Epithelial cell of proximal tubule (primary cell): ENCODE results near the gene PTPN7. TPM values are rescaled to one million over a fixed set of nuclear protein-coding genes. Genes with fewer than 3 reads are reported as not detected.

Experiments
- DNase-seq: peaks from one replicate; pipeline ENCODE4 v3.0.0-alpha.2; 2011; ENCODE audit warnings: low read depth
- H3K4me3 ChIP-seq: 2 replicates; pipeline ENCODE4 v1.5.1; 2011; ENCODE audit warnings: low read depth, mild to moderate bottlenecking, low read length
- CTCF ChIP-seq: conservative IDR thresholded peaks from 2 replicates; pipeline ENCODE4 v1.5.1; 2012; ENCODE audit warnings: low read depth, mild to moderate bottlenecking, low read length
- total RNA-seq: library from RNA; depleted of rRNA; stranded (reverse); fragments of >200 nt; gene quantifications from 2 replicates; pipeline ENCODE4 v1.2.3, GENCODE V29; 2015

The PTPN7 gene
- total RNA-seq, 1 donor from 2014 or later = 0.06 TPM

- TF ChIP-seq CTCF = no peak
- no peak for DNase-seq
- no peak overlapping the region for H3K4me3 ChIP-seq
These were observed 26.9 kb downstream of the PTPN7 start for GRCh38 chr1:202133496-202133895.

GRCh38 chr1:202133001-202133400 is 27.4 kb downstream of the PTPN7 start:
- no peak for TF ChIP-seq CTCF
- H3K4me3 ChIP-seq = no peak overlapping the region
- no peak for DNase-seq

- no peak for TF ChIP-seq CTCF
- no peak for DNase-seq
- H3K4me3 ChIP-seq = no peak overlapping the region
These were observed 28.2 kb downstream of the PTPN7 start for GRCh38 chr1:202131956-202132821.

- no peak for DNase-seq
- H3K4me3 ChIP-seq = no peak overlapping the region
- no peak for TF ChIP-seq CTCF
These were observed 29.4 kb downstream of the PTPN7 start for GRCh38 chr1:202130816-202131522.

GRCh38 chr1:202130297-202130721 is 30.1 kb downstream of the PTPN7 start:
- no peak for DNase-seq
- TF ChIP-seq CTCF = no peak
- no peak overlapping the region for H3K4me3 ChIP-seq

- TF ChIP-seq CTCF = no peak
- no peak for DNase-seq
- H3K4me3 ChIP-seq = no peak overlapping the region
These were observed 30.7 kb downstream of the PTPN7 start for GRCh38 chr1:202129453-202130296.
